SK-N-SH (cell line): ENCODE data around the gene MAGI3. TPM values are rescaled to one million over a fixed set of nuclear protein-coding genes. Genes with fewer than 3 reads are reported as not detected.

Experiments
- CTCF ChIA-PET: fragments of 300-600, 350-600 bp; formaldehyde crosslinking; extraction: SDS; loops from one replicate; lab custom pipeline; 2021; lab: Yijun Ruan, JAX
- POLR2A ChIA-PET: fragments of 350-600 bp; sonication (Branson Sonifier 250); formaldehyde crosslinking; extraction: SDS; loops from one replicate; lab custom pipeline; 2020; ENCODE audit warnings: antibody characterized with exemption, inconsistent platforms; lab: Yijun Ruan, JAX
- DNase-seq: peaks from one replicate; pipeline ENCODE4 v3.0.0; 2012
- H2AFZ ChIP-seq: fragments of 200-600 bp; sonication (generic); 2 replicates; pipeline ENCODE4 v1.8.1; 2016; ENCODE audit warnings: antibody characterized with exemption, mild to moderate bottlenecking, low read depth
- H3F3A ChIP-seq: fragments of 200-600 bp; sonication (generic); replicated peaks from 2 replicates; pipeline ENCODE3; 2016; ENCODE audit warnings: antibody characterized with exemption, mild to moderate bottlenecking; ENCODE audit not compliant: insufficient read depth
- H3K27ac ChIP-seq, 2 experiments: fragments of 200-500 bp in 1 of 2; fragments of 200-600 bp in 1 of 2; sonication (Bioruptor generic) in 1 of 2; sonication (generic), shearing (Covaris generic) in 1 of 2; 2 replicates each; pipeline versions ENCODE4 v1.5.1 to v1.6.1; 2014 to 2016; ENCODE audit warnings: low read depth in 2 of 2, inconsistent platforms in 1 of 2, low read length in 1 of 2, mild to moderate bottlenecking in 1 of 2, mixed read lengths in 1 of 2
- H3K27me3 ChIP-seq: fragments of 200-600 bp; sonication (generic), shearing (Covaris generic); 2 replicates; pipeline ENCODE4 v1.6.1; 2016; ENCODE audit warnings: mixed run types; ENCODE audit not compliant: insufficient read depth
- H3K36me3 ChIP-seq, 2 experiments: fragments of 200-500 bp in 1 of 2; fragments of 200-600 bp in 1 of 2; sonication (Bioruptor generic) in 1 of 2; sonication (generic) in 1 of 2; replicated peaks in 1 of 2; 2 replicates each; pipeline versions ENCODE3 to v1.5.1; 2014 to 2016; ENCODE audit warnings: low read length in 1 of 2, mild to moderate bottlenecking in 1 of 2; ENCODE audit not compliant: insufficient read depth in 2 of 2, control insufficient read depth in 1 of 2
- H3K4me1 ChIP-seq, 2 experiments: fragments of 200-500 bp in 1 of 2; fragments of 200-600 bp in 1 of 2; sonication (Bioruptor generic) in 1 of 2; sonication (generic), shearing (Covaris generic) in 1 of 2; 2 replicates each; pipeline versions ENCODE4 v1.5.1 to v1.6.1; 2014 to 2016; ENCODE audit warnings: low read depth in 1 of 2, low read length in 1 of 2, mixed run types in 1 of 2; ENCODE audit not compliant: insufficient read depth in 2 of 2, control insufficient read depth in 1 of 2
- H3K4me2 ChIP-seq: fragments of 200-600 bp; sonication (generic), shearing (Covaris generic); 2 replicates; pipeline ENCODE4 v1.6.1; 2017; ENCODE audit warnings: mixed run types
- H3K4me3 ChIP-seq, 2 experiments: fragments of 200-500 bp in 1 of 2; fragments of 200-600 bp in 1 of 2; sonication (Bioruptor generic) in 1 of 2; sonication (generic), shearing (Covaris generic) in 1 of 2; 2 replicates each; pipeline versions ENCODE4 v1.5.1 to v1.8.1; 2014 to 2016; ENCODE audit warnings: low read depth in 2 of 2, inconsistent platforms in 1 of 2, low read length in 1 of 2, mild to moderate bottlenecking in 1 of 2, mixed read lengths in 1 of 2, moderate library complexity in 1 of 2
- H3K79me2 ChIP-seq: fragments of 200-600 bp; sonication (generic); 2 replicates; pipeline ENCODE4 v1.8.1; 2017; ENCODE audit warnings: mild to moderate bottlenecking; ENCODE audit not compliant: insufficient read depth
- H3K9ac ChIP-seq: fragments of 200-600 bp; sonication (generic); 2 replicates; pipeline ENCODE4 v1.6.1; 2017; ENCODE audit warnings: mixed run types
- H3K9me2 ChIP-seq: fragments of 200-600 bp; sonication (generic); 2 replicates; pipeline ENCODE4 v1.6.1; 2017; ENCODE audit warnings: mixed run types
- H3K9me3 ChIP-seq: fragments of 200-600 bp; sonication (generic); 2 replicates; pipeline ENCODE4 v1.6.1; 2017; ENCODE audit warnings: mixed run types, mild to moderate bottlenecking, moderate library complexity
- H4K20me1 ChIP-seq: fragments of 200-600 bp; sonication (generic); 2 replicates; pipeline ENCODE4 v1.6.1; 2017; ENCODE audit warnings: mild to moderate bottlenecking, mixed run types; ENCODE audit not compliant: insufficient read depth
- CTCF ChIP-seq: fragments of 200-600 bp; sonication (generic); IDR thresholded peaks from 2 replicates; pipeline ENCODE4 v1.6.1; 2017; ENCODE audit warnings: antibody characterized with exemption, mild to moderate bottlenecking, moderate library complexity
- FOXJ3 ChIP-seq: sonication (generic); formaldehyde crosslinking; IDR thresholded peaks from 2 replicates; pipeline ENCODE4 v1.5.1; 2020; ENCODE audit warnings: mild to moderate bottlenecking, missing genetic modification reagents
- JUND ChIP-seq: IDR thresholded peaks from 2 replicates; pipeline ENCODE4 v1.4.0; 2012
- NRF1 ChIP-seq: IDR thresholded peaks from 2 replicates; pipeline ENCODE4 v1.6.1; 2012; ENCODE audit warnings: low read depth, mild to moderate bottlenecking, low read length
- PBX3 ChIP-seq: IDR thresholded peaks from 2 replicates; pipeline ENCODE4; 2012
- RCOR1 ChIP-seq: fragments of 150-350 bp; IDR thresholded peaks from 2 replicates; pipeline ENCODE4 v1.6.1; 2017; ENCODE audit warnings: antibody characterized with exemption, low read length
- RFX5 ChIP-seq: IDR thresholded peaks from 2 replicates; pipeline ENCODE4 v1.6.1; 2012; ENCODE audit warnings: mild to moderate bottlenecking, improper control_type of control experiment, low read length
- RXRA ChIP-seq: IDR thresholded peaks from 2 replicates; pipeline ENCODE4 v1.4.0; 2012; ENCODE audit warnings: low read depth, mild to moderate bottlenecking, borderline replicate concordance
- TAF1 ChIP-seq: IDR thresholded peaks from 2 replicates; pipeline ENCODE4 v1.6.1; 2012; ENCODE audit warnings: low read depth, mild to moderate bottlenecking, low read length, moderate library complexity, borderline replicate concordance
- TEAD4 ChIP-seq: IDR thresholded peaks from 2 replicates; pipeline ENCODE4 v1.4.0; 2012; ENCODE audit warnings: mild to moderate bottlenecking, borderline replicate concordance; ENCODE audit not compliant: insufficient read depth
- YY1 ChIP-seq: IDR thresholded peaks from 2 replicates; pipeline ENCODE4 v1.4.0; 2012; ENCODE audit warnings: low read depth, mild to moderate bottlenecking
- ZBTB33 ChIP-seq: IDR thresholded peaks from 2 replicates; pipeline ENCODE4 v1.4.0; 2012; ENCODE audit warnings: low read depth, borderline replicate concordance
- polyA plus RNA-seq, 3 experiments: library from polyadenylated mRNA; depleted of rRNA; stranded (reverse); fragments of >200 nt; gene quantifications; 2 replicates each; pipeline ENCODE4 v1.2.3, GENCODE V29; 2012
- TF ChIP-seq, protein P1 (sequence below): IDR thresholded peaks from 2 replicates; pipeline ENCODE4 v1.6.1; 2012; ENCODE audit warnings: mild to moderate bottlenecking, low read depth, low read length, moderate library complexity

The MAGI3 gene
- polyA plus RNA-seq, 1 of the 3 experiments (the other 2 are of a cell fraction), result 2.9 TPM

DNA sequence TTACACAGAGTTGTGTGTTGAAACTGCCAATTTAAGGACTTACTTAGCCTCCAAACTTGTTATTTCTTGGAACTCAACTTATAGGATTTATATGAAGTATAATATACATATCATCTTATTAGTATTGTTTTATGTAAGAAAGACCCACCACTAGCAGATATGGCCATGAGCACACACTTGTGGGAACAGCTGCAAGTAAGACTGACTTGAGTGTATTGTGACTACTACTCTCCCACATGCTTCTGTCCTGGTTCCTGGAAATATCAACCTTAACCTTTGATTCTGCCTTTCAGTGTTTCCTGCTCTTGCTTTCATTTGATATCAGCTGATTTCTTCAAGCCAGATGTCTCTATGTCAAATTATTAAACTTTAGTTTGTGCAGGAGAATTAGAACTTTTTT is 175.3 kb downstream of the MAGI3 start:
- peaks cover 6 to 15% of the 10 kb centered on the region in 2 experiments for H3K36me3 ChIP-seq
- peaks cover 18% of the 10 kb centered on the region; the same call in 1 of the 2 replicates for H3K9me3 ChIP-seq
- ChIA-PET POLR2A (no interaction called here), CTCF (no interaction called here)
- 0 out of 2 replicates have a peak, but pooled peaks cover under 1% of the 10 kb centered on the region for H3K79me2 ChIP-seq
- peaks cover 9% of the 10 kb centered on the region for H3F3A ChIP-seq
- DNase-seq, result no peak
- H3K4me1 ChIP-seq, result no peaks in the 10 kb centered on the region
- H3K9ac ChIP-seq, result no peak overlapping the region
- H3K27me3 ChIP-seq, result no peaks in the 10 kb centered on the region
- H4K20me1 ChIP-seq, result no peaks in the 10 kb centered on the region
- no peak overlapping the region for H3K4me3 ChIP-seq
- TF ChIP-seq PBX3, result no peak
- no peak for TF ChIP-seq TAF1
- no peak for TF ChIP-seq CTCF
- no peak for TF ChIP-seq NRF1
- TF ChIP-seq, protein P1, sequence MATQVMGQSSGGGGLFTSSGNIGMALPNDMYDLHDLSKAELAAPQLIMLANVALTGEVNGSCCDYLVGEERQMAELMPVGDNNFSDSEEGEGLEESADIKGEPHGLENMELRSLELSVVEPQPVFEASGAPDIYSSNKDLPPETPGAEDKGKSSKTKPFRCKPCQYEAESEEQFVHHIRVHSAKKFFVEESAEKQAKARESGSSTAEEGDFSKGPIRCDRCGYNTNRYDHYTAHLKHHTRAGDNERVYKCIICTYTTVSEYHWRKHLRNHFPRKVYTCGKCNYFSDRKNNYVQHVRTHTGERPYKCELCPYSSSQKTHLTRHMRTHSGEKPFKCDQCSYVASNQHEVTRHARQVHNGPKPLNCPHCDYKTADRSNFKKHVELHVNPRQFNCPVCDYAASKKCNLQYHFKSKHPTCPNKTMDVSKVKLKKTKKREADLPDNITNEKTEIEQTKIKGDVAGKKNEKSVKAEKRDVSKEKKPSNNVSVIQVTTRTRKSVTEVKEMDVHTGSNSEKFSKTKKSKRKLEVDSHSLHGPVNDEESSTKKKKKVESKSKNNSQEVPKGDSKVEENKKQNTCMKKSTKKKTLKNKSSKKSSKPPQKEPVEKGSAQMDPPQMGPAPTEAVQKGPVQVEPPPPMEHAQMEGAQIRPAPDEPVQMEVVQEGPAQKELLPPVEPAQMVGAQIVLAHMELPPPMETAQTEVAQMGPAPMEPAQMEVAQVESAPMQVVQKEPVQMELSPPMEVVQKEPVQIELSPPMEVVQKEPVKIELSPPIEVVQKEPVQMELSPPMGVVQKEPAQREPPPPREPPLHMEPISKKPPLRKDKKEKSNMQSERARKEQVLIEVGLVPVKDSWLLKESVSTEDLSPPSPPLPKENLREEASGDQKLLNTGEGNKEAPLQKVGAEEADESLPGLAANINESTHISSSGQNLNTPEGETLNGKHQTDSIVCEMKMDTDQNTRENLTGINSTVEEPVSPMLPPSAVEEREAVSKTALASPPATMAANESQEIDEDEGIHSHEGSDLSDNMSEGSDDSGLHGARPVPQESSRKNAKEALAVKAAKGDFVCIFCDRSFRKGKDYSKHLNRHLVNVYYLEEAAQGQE, result no peak
- TF ChIP-seq RCOR1, result no peak
- H3K27ac ChIP-seq, result no peak overlapping the region; a peak in 1 of 4 replicates
- H3K4me2 ChIP-seq, result no peak overlapping the region
- H3K9me2 ChIP-seq, result no peaks in the 10 kb centered on the region
- no peak overlapping the region for H2AFZ ChIP-seq

GRCh38 chr1:113567427-113567826 is 177.1 kb downstream of the MAGI3 start:
- CTCF ChIA-PET, result no interaction called here
- TF ChIP-seq TEAD4 (no peak), RCOR1 (no peak), CTCF (no peak), FOXJ3 (no peak), RXRA (no peak), ZBTB33 (no peak), RFX5 (no peak), YY1 (no peak), JUND (no peak)

More at GRCh38 chr1:113567427-113567826, 177.1 kb downstream of the MAGI3 start:
- Histone ChIP-seq H2AFZ (no peak overlapping the region), H3K27me3 (no peaks in the 10 kb centered on the region), H3K79me2 (peaks cover 6% of the 10 kb centered on the region), H3K36me3 (peaks cover 6 to 15% of the 10 kb centered on the region in 2 experiments), H3K4me3 (no peak overlapping the region), H3K9ac (no peak overlapping the region), H3K9me3 (peaks cover 18% of the 10 kb centered on the region; the same call in 1 of the 2 replicates), H3F3A (peaks cover 5% of the 10 kb centered on the region), H3K9me2 (no peaks in the 10 kb centered on the region), H3K4me2 (no peak overlapping the region), H4K20me1 (no peaks in the 10 kb centered on the region), H3K27ac (no peak overlapping the region), H3K4me1 (no peaks in the 10 kb centered on the region)
- no peak for DNase-seq
- POLR2A ChIA-PET, result no interaction called here
